Neural progenitor cell (in vitro differentiated cells): Measurements from ENCODE around the gene HSF4.

Experiments
- EZH2 ChIP-seq: fragments of 200-600 bp; sonication (generic); IDR thresholded peaks from 2 replicates; pipeline ENCODE4 v1.6.1; 2017; ENCODE audit warnings: antibody characterized with exemption, mild to moderate bottlenecking, moderate library complexity
- EZH2phosphoT487 ChIP-seq: fragments of 200-600 bp; sonication (generic); IDR thresholded peaks from 2 replicates; pipeline ENCODE4 v1.6.1; 2017; ENCODE audit warnings: antibody characterized with exemption
- TF ChIP-seq, protein P1 (sequence below): fragments of 200-600 bp; sonication (generic); IDR thresholded peaks from 2 replicates; pipeline ENCODE4 v1.5.1; 2017; ENCODE audit warnings: antibody characterized with exemption, mild to moderate bottlenecking

DNA sequence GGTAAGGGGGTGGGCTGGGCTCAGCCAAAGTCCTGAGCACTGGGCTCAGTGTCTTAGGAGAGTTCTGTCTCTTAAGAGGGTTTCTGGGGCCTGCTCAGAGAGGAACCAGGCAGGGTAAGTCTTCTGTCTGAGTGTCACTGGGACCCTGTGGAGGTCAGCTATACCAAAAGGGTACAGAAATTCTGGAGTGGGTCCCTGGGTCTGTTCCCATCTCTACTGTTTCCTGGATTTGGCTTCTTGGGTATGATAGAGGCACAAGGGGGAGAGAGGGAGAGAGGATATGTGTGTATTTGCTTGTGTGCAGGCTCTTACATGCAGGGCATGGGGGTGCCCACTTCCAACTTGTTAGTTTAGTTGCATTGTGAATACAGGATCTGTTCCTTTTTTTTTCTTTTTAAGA lies 29.0 kb downstream of the HSF4 start:
- TF ChIP-seq EZH2phosphoT487 = no peak
- TF ChIP-seq, protein P1, sequence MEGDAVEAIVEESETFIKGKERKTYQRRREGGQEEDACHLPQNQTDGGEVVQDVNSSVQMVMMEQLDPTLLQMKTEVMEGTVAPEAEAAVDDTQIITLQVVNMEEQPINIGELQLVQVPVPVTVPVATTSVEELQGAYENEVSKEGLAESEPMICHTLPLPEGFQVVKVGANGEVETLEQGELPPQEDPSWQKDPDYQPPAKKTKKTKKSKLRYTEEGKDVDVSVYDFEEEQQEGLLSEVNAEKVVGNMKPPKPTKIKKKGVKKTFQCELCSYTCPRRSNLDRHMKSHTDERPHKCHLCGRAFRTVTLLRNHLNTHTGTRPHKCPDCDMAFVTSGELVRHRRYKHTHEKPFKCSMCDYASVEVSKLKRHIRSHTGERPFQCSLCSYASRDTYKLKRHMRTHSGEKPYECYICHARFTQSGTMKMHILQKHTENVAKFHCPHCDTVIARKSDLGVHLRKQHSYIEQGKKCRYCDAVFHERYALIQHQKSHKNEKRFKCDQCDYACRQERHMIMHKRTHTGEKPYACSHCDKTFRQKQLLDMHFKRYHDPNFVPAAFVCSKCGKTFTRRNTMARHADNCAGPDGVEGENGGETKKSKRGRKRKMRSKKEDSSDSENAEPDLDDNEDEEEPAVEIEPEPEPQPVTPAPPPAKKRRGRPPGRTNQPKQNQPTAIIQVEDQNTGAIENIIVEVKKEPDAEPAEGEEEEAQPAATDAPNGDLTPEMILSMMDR = no peak
- TF ChIP-seq EZH2 = no peak
